H1 (cell line): ENCODE measurements around the gene SLC31A2. TPM values are rescaled to one million over a fixed set of nuclear protein-coding genes. Genes with fewer than 3 reads are reported as not detected.

Source experiments
- EZH2 ChIP-seq: fragments of 200-600 bp; sonication (generic); IDR thresholded peaks from 2 replicates; pipeline ENCODE4 v1.7.1; 2012; ENCODE audit warnings: low read depth, mild to moderate bottlenecking, moderate library complexity, low read length, inconsistent platforms; ENCODE audit not compliant: severe bottlenecking
- RBBP5 ChIP-seq: IDR thresholded peaks from 2 replicates; pipeline ENCODE4 v1.7.1; 2012; ENCODE audit warnings: low read depth, mild to moderate bottlenecking, inconsistent platforms, low read length, moderate library complexity, borderline replicate concordance
- SIRT6 ChIP-seq: IDR thresholded peaks from one replicate; pipeline ENCODE4 v1.7.1; 2012; ENCODE audit warnings: low read length, inconsistent platforms
- SUZ12 ChIP-seq: fragments of 200-600 bp; sonication (generic); IDR thresholded peaks from 2 replicates; pipeline ENCODE4 v1.6.1; 2012; ENCODE audit warnings: mild to moderate bottlenecking, inconsistent platforms, low read length, moderate library complexity, mixed read lengths
- polyA plus RNA-seq, 7 experiments: library from polyadenylated mRNA; depleted of rRNA in 3 of 7; stranded (reverse) in 5 of 7; unstranded in 2 of 7; fragments of >200 nt in 5 of 7; fragments of 200-250 nt in 2 of 7; gene quantifications; 1 replicate in 5 of 7; 2 replicates in 1 of 7; 4 replicates in 1 of 7; pipeline versions ENCODE4 v1.2.1 to v1.2.3, GENCODE V29; 2011 to 2013; ENCODE audit warnings: missing spikeins in 2 of 7, mixed read lengths in 2 of 7
- total RNA-seq: library from RNA; stranded (reverse); fragmentation: NEBNext Ultra II Directional; extraction: Animal tissue kit (Norgen Biotek cat#: 25700); gene quantifications from 2 replicates; pipeline ENCODE4 v1.2.1, GENCODE V29; 2021
- TF ChIP-seq, protein P1 (sequence below): IDR thresholded peaks from 2 replicates; pipeline ENCODE4 v1.6.1; 2012; ENCODE audit warnings: low read length, inconsistent platforms

The SLC31A2 gene
- total and polyA plus RNA-seq, 2 of the 8 experiments (the other 6 are each of a cell fraction or from before 2014, with no cell fraction given) = 2.0 to 2.9 TPM

DNA sequence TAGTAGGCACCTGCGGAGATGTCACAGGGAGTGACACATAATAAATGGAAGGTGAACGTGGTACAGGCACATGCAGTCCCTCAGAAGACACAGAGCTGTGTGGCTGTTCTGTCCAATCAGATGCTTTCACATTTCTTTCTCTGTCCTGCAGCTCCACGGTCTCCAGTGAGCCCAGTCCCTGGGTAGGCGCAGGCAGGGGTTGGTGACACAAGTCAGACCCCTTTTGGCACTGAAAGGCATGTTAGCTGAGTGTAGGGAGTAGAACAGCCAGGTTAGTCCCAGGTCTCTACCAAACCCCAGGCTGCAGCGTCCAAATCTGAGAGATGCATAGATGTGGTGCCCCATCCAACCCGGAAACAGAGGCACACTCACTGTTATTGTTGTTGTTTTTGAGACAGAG is 2.8 kb downstream of the SLC31A2 start (continued):
- TF ChIP-seq, protein P1, sequence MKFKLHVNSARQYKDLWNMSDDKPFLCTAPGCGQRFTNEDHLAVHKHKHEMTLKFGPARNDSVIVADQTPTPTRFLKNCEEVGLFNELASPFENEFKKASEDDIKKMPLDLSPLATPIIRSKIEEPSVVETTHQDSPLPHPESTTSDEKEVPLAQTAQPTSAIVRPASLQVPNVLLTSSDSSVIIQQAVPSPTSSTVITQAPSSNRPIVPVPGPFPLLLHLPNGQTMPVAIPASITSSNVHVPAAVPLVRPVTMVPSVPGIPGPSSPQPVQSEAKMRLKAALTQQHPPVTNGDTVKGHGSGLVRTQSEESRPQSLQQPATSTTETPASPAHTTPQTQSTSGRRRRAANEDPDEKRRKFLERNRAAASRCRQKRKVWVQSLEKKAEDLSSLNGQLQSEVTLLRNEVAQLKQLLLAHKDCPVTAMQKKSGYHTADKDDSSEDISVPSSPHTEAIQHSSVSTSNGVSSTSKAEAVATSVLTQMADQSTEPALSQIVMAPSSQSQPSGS = no peak
- no peak for TF ChIP-seq SIRT6
- no peak for TF ChIP-seq SUZ12
- no peak for TF ChIP-seq RBBP5
- no peak for TF ChIP-seq EZH2
